SK-N-SH treated with all-trans-retinoic acid at 6 μM for 48 hours (cell line): ENCODE results near the gene MTCL3.

Experiments used
- ATAC-seq: fragments of 200-7000 bp; cut with Tn5 transposase; 3 replicates; pipeline ENCODE4 v1.9.1; 2020; ENCODE audit warnings: mild to moderate bottlenecking, moderate library complexity
- ARNTL ChIP-seq: fragments of 450-650 bp; formaldehyde crosslinking; IDR thresholded peaks from 2 replicates; pipeline ENCODE4 v1.5.0; 2020; ENCODE audit warnings: low read depth, mild to moderate bottlenecking, moderate library complexity, borderline replicate concordance
- BACH2 ChIP-seq: fragments of 250-450 bp; sonication (Bioruptor Pico); IDR thresholded peaks from 2 replicates; pipeline ENCODE4 v1.9.0; 2021; ENCODE audit warnings: mild to moderate bottlenecking, borderline replicate concordance
- CREB5 ChIP-seq: fragments of 250-450 bp; sonication (Bioruptor Pico); IDR thresholded peaks from 2 replicates; pipeline ENCODE4 v1.5.1; 2020; ENCODE audit warnings: low read depth, mild to moderate bottlenecking, moderate library complexity
- CSDC2 ChIP-seq: fragments of 250-450 bp; sonication (Bioruptor Pico); IDR thresholded peaks from 2 replicates; pipeline ENCODE4 v1.5.0; 2020; ENCODE audit warnings: mild to moderate bottlenecking, moderate library complexity
- CSRNP3 ChIP-seq: fragments of 250-450 bp; sonication (Bioruptor Pico); IDR thresholded peaks from 2 replicates; pipeline ENCODE4 v1.5.1; 2021; ENCODE audit warnings: mild to moderate bottlenecking, moderate library complexity
- ESRRG ChIP-seq: fragments of 250-450 bp; sonication (Bioruptor Pico); IDR thresholded peaks from 2 replicates; pipeline ENCODE4 v1.6.1; 2021; ENCODE audit warnings: mild to moderate bottlenecking
- GLIS3 ChIP-seq: fragments of 250-450 bp; sonication (Bioruptor Pico); IDR thresholded peaks from 2 replicates; pipeline ENCODE4 v1.5.0; 2020; ENCODE audit warnings: mild to moderate bottlenecking, moderate library complexity
- ISL1 ChIP-seq: fragments of 250-450 bp; sonication (Bioruptor Pico); IDR thresholded peaks from 2 replicates; pipeline ENCODE4 v2.1.2; 2022; ENCODE audit warnings: mild to moderate bottlenecking, moderate library complexity
- OSR1 ChIP-seq: fragments of 250-450 bp; sonication (Bioruptor Pico); IDR thresholded peaks from 2 replicates; pipeline ENCODE4 v1.8.0; 2022; ENCODE audit warnings: moderate library complexity, mild to moderate bottlenecking, inconsistent platforms
- PPARA ChIP-seq: fragments of 250-450 bp; sonication (Bioruptor Pico); IDR thresholded peaks from 2 replicates; pipeline ENCODE4 v1.5.0; 2020; ENCODE audit warnings: mild to moderate bottlenecking, borderline replicate concordance
- RARB ChIP-seq: fragments of 250-450 bp; sonication (Bioruptor Pico); IDR thresholded peaks from 2 replicates; pipeline ENCODE4 v1.8.0; 2021; ENCODE audit warnings: mild to moderate bottlenecking, moderate library complexity
- SNAI2 ChIP-seq: fragments of 250-450 bp; sonication (Bioruptor Pico); IDR thresholded peaks from 2 replicates; pipeline ENCODE4 v1.5.0; 2020; ENCODE audit warnings: mild to moderate bottlenecking, moderate library complexity
- TCF4 ChIP-seq: fragments of 250-450 bp; sonication (Bioruptor Pico); IDR thresholded peaks from 2 replicates; pipeline ENCODE4 v1.8.0; 2021; ENCODE audit warnings: mild to moderate bottlenecking, moderate library complexity, borderline replicate concordance
- TOX ChIP-seq: fragments of 250-450 bp; sonication (Bioruptor Pico); IDR thresholded peaks from 2 replicates; pipeline ENCODE4 v1.8.0; 2021; ENCODE audit warnings: mild to moderate bottlenecking, moderate library complexity, borderline replicate concordance
- TSHZ2 ChIP-seq: fragments of 250-450 bp; sonication (Bioruptor Pico); IDR thresholded peaks from 2 replicates; pipeline ENCODE4 v1.5.0; 2020; ENCODE audit warnings: mild to moderate bottlenecking, moderate library complexity
- ZC3H10 ChIP-seq: fragments of 250-450 bp; sonication (Bioruptor Pico); IDR thresholded peaks from 2 replicates; pipeline ENCODE4 v1.5.1; 2021; ENCODE audit warnings: mild to moderate bottlenecking, moderate library complexity
- ZFP3 ChIP-seq: fragments of 250-450 bp; sonication (Bioruptor Pico); IDR thresholded peaks from 2 replicates; pipeline ENCODE4 v1.5.0; 2020; ENCODE audit warnings: mild to moderate bottlenecking, moderate library complexity
- ZFP30 ChIP-seq: fragments of 450-650 bp; formaldehyde crosslinking; IDR thresholded peaks from 2 replicates; pipeline ENCODE4 v1.5.0; 2022; ENCODE audit warnings: mild to moderate bottlenecking, moderate library complexity
- ZNF565 ChIP-seq: fragments of 450-650 bp; formaldehyde crosslinking; conservative IDR thresholded peaks from 2 replicates; pipeline ENCODE4 v1.5.0; 2020; ENCODE audit warnings: low read depth, mild to moderate bottlenecking, moderate library complexity
- ZNF70 ChIP-seq: fragments of 450-650 bp; formaldehyde crosslinking; IDR thresholded peaks from 2 replicates; pipeline ENCODE4 v1.5.0; 2020; ENCODE audit warnings: mild to moderate bottlenecking, moderate library complexity
- ZNF8 ChIP-seq: fragments of 450-650 bp; formaldehyde crosslinking; IDR thresholded peaks from 2 replicates; pipeline ENCODE4 v1.5.0; 2020; ENCODE audit warnings: mild to moderate bottlenecking, moderate library complexity
- TF ChIP-seq, protein P1 (sequence below): fragments of 250-450 bp; sonication (Bioruptor Pico); IDR thresholded peaks from 2 replicates; pipeline ENCODE4 v1.8.0; 2020; ENCODE audit warnings: mild to moderate bottlenecking, moderate library complexity, borderline replicate concordance

MTCL3 gene

DNA sequence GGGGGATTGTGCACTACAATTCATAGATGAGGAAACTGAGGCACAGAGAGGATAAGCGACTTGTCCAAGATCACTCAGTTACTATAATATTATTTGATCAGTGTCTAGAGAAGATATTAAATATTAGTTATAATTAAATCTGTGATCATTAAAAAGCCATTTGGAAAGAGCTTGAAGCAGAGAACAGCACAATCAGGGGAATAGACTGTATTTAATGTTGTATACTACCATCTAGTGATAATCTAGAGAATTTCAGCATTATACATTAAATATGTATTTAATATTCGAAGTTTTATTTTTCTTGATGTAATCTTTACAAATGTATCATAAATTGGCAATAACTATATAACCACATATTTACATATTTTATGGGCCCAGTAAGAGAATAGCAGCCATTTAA is 20.1 kb upstream of the MTCL3 start:
- TF ChIP-seq ISL1 (CRISPR knock-in tag), result no peak
- no peak for TF ChIP-seq ZFP30 (CRISPR knock-in tag)
- TF ChIP-seq PPARA, result no peak
- no peak for TF ChIP-seq CREB5 (CRISPR knock-in tag)
- no peak for TF ChIP-seq CSRNP3 (CRISPR knock-in tag)
- no peak for TF ChIP-seq ZNF8 (CRISPR knock-in tag)
- no peak for TF ChIP-seq OSR1 (CRISPR knock-in tag)
- TF ChIP-seq ARNTL (CRISPR knock-in tag), result no peak
- TF ChIP-seq ZFP3, result no peak
- TF ChIP-seq, protein P1, sequence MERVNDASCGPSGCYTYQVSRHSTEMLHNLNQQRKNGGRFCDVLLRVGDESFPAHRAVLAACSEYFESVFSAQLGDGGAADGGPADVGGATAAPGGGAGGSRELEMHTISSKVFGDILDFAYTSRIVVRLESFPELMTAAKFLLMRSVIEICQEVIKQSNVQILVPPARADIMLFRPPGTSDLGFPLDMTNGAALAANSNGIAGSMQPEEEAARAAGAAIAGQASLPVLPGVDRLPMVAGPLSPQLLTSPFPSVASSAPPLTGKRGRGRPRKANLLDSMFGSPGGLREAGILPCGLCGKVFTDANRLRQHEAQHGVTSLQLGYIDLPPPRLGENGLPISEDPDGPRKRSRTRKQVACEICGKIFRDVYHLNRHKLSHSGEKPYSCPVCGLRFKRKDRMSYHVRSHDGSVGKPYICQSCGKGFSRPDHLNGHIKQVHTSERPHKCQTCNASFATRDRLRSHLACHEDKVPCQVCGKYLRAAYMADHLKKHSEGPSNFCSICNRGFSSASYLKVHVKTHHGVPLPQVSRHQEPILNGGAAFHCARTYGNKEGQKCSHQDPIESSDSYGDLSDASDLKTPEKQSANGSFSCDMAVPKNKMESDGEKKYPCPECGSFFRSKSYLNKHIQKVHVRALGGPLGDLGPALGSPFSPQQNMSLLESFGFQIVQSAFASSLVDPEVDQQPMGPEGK (CRISPR knock-in tag), result no peak
- no peak for TF ChIP-seq RARB
- no peak for TF ChIP-seq ESRRG (CRISPR knock-in tag)
- no peak for TF ChIP-seq BACH2 (CRISPR knock-in tag)
- TF ChIP-seq ZC3H10 (CRISPR knock-in tag), result no peak
- TF ChIP-seq CSDC2 (CRISPR knock-in tag), result no peak
- TF ChIP-seq TOX, result no peak
- no peak for TF ChIP-seq SNAI2 (CRISPR knock-in tag)
- no peak for TF ChIP-seq GLIS3 (CRISPR knock-in tag)
- TF ChIP-seq ZNF70 (CRISPR knock-in tag), result no peak
- ATAC-seq, result peak; percentile 83

DNA sequence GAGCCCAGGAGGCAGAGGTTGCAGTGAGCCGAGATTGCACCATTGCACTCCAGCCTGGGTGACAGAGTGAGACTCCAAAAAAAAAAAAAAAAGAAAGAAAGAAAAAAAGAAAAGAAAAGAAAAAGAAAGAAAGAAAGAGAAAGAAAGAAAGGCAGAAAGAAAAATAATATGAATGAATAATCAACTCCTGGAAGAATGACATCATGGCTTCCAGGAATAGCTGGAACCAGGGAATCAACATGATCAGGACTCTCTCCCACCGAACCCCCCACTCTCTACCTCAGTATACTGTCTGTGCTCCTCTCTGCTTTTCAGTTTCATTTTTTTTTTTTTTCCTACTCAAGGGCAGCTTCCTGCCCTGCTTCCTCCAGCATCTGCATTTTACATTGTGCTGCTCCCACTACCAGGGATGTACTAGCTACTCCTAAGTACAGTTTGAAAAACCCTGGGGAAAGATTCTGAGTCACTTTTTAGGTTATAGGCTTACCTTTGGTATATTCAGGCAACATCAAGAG is 19.7 kb upstream of the MTCL3 start:
- ATAC-seq, result peak; percentile 54
- no peak for TF ChIP-seq TCF4 (CRISPR knock-in tag)
- no peak for TF ChIP-seq ARNTL (CRISPR knock-in tag)
- TF ChIP-seq RARB, result no peak
- TF ChIP-seq ISL1 (CRISPR knock-in tag), result no peak
- no peak for TF ChIP-seq ZFP30 (CRISPR knock-in tag)
- no peak for TF ChIP-seq ZC3H10 (CRISPR knock-in tag)
- TF ChIP-seq ESRRG (CRISPR knock-in tag), result no peak
- no peak for TF ChIP-seq ZFP3
- no peak for TF ChIP-seq CSRNP3 (CRISPR knock-in tag)
- TF ChIP-seq GLIS3 (CRISPR knock-in tag), result no peak

GRCh38 chr6:127533736-127534135 is 14.6 kb upstream of the MTCL3 start:
- TF ChIP-seq ZFP30 (CRISPR knock-in tag), result no peak
- TF ChIP-seq ZNF565 (CRISPR knock-in tag), result no peak
- TF ChIP-seq PPARA, result no peak
- no peak for TF ChIP-seq TSHZ2 (CRISPR knock-in tag)
- TF ChIP-seq CSRNP3 (CRISPR knock-in tag), result no peak
- TF ChIP-seq TCF4 (CRISPR knock-in tag), result no peak
- ATAC-seq, result no peak
